Stimulated activated CD4-positive, alpha-beta T cell treated with anti-CD3 and anti-CD28 coated beads, Interleukin-12 subunit alpha, Interleukin-12 subunit beta, amount 100 ng/mL, for 4 hours (primary cell): ENCODE measurements around the gene COL4A3.
"Not testable (repeated sequence)": the region's sequence is repeated elsewhere in the genome, so short reads cannot be mapped to it uniquely, and the experiment has no call there.

Source experiments
- DNase-seq: peaks from one replicate; pipeline ENCODE4 v3.0.0-alpha.2; 2020

Gene COL4A3

DNA sequence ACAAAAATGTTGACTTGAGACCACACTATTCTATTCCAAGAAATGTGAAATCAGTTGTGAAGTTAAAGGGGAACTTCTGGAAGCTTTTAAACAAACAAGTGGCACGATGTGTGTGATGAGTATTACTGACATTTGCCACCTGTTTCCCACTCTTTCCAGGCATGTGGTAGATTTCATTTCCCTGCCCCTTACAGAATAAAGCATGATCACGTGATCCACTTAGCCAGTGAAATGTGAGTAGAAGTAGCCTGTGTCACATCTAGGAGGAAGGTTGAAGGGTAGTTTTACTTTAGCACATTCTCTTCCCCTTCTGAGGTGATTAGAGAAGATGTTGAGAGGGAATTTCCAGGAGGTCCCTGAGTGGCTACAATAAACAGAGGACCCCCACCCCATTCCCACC, 4.3 kb upstream of the COL4A3 start:
- no peak for DNase-seq

GRCh38 chr2:227161947-227162346, 2.5 kb upstream of the COL4A3 start:
- no peak for DNase-seq

DNA sequence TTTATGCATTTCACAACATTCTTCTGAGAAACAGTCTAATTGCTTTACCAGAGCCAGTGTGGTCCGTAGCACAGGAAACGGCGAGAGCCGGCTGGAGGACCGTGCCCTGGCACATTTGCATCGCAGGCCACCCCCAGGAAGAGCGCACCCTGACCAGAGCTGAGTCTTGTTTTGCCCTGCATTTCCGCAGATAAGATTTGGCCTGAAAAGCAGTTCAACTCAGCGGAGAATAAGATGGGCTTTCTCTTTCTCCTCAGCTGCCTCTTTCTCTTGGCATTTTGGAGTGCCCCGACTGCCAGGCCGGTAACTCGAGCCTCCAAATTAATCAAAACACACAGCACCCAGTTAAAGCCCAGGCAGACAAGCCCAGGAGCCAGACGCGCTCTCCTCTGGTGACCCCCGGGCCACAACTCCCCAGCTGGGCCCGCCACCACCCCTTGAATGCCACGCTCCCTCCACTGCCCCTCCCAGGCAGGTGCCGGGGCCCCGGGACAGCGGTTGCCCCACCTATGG, 883 bp upstream of the COL4A3 start:
- DNase-seq = no peak

GRCh38 chr2:227164763-227165291, 403 bp downstream of the COL4A3 start:
- DNase-seq = peak; percentile 2

DNA sequence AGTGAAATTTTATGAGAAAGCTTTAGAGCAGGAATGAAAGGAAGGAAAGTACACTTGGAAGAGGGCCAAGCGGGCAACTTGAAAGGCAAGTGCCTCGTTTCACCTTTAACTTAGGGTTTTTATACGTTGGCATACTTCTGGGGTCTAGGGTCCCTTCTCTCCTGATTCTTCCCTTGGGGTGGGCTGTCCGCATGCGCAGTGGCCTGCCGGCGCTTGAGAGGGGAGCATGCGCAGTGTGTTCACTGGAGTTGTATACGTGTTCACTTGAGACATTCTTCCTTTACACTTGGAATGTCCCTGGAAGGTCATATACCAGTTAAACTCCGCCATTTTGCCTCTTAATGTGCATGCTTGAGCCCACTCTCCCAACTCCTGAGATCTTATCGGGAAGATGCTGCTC, 7.4 kb downstream of the COL4A3 start:
- DNase-seq = not testable (repeated sequence)

GRCh38 chr2:227177592-227178336, 13.3 kb downstream of the COL4A3 start:
- DNase-seq = no peak

GRCh38 chr2:227179988-227180685, 15.7 kb downstream of the COL4A3 start:
- DNase-seq = no peak

- no peak for DNase-seq
Observed at GRCh38 chr2:227180770-227181169, 16.3 kb downstream of the COL4A3 start.

DNA sequence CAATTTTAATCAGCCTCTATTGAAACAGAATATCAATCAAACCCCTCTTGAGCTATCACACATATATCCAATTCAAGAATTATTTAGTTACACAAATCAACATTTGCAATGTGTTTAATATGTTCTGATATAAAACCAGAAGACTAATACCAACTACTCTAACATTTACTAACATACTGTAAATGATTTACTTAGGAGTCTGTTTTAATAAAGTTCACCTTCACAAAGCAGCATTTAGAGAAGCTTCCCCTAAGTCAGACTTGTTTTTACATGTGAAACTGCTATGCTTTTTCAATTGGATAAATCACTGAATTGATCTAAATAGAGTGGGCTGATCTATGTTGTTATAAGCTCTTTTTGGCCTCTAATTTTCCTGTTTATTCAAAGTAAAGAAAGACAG, 18.3 kb downstream of the COL4A3 start:
- no peak for DNase-seq

GRCh38 chr2:227183657-227184367, 19.4 kb downstream of the COL4A3 start:
- no peak for DNase-seq

DNA sequence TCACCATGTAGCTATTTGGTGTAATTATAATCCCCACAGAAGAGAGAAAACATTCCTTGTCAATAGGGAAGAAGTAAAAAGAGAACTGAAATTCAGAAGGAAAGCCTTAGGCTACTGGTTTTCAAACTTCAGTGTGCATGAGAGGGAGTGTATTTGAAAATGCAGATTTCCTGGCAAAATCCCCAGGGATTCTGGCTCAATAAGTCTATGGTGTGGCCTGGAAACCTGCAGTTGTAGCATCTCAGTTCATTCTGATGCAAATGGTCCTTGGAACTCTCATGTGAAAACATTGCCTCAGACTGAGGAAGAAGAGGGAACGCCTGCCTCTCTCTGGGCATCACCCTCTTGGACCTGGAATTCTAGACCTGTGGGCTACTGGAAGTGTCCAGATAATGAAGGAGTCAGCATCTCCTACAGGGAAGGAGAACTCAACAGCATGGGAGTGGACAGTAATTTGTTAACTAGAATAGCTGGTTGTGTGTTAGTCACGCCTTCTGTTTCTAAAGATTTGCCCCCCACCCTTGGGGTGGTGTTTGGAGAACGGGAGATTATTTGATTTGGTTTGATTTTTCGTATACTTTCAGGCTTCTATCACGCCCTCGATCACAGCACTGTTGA, 21.3 kb downstream of the COL4A3 start:
- DNase-seq = no peak

GRCh38 chr2:227186751-227187150, 22.3 kb downstream of the COL4A3 start:
- DNase-seq = no peak

- DNase-seq = no peak
Observed at GRCh38 chr2:227188292-227188691, 23.9 kb downstream of the COL4A3 start.

GRCh38 chr2:227191367-227191766, 26.9 kb downstream of the COL4A3 start:
- no peak for DNase-seq

DNA sequence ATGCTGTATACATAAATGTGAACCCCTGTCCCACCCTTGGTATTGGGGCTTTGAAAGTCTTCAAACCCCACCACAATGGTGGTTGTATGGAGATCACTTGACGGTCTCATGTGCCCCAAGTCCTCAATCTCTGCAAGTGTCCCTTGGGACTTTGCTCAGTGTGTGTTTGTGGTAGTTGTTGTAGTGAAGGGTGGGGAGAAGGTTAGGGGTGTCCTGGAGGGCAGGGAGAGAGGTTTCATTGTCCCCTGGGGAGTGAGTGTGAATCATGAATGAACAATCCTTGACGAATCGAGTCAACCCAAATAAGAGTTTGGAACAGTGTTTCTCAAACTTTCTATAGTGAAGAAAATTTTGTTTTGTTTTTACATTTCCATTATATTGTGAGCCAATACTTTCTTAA, 28.1 kb downstream of the COL4A3 start:
- no peak for DNase-seq

DNA sequence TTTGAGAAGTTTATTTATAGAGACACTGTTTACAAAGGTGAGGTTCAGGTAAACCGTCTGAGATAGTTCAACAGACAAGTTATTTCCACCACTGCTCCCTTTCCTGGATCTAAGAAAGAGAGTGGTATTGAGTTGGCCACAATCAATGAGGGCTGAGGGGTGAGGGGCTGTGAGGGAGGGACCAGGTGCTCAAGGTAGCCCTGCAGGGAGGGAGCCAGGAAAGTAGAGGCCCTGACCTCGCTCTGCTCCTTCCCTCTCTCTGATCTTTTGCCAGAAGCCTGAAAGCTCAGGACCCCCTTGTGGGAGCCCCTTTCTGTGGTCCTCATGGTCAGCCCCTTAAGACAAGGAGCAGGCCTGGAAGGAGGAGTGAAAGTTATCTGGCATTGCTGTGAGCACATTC, 29.8 kb downstream of the COL4A3 start:
- DNase-seq = no peak

DNA sequence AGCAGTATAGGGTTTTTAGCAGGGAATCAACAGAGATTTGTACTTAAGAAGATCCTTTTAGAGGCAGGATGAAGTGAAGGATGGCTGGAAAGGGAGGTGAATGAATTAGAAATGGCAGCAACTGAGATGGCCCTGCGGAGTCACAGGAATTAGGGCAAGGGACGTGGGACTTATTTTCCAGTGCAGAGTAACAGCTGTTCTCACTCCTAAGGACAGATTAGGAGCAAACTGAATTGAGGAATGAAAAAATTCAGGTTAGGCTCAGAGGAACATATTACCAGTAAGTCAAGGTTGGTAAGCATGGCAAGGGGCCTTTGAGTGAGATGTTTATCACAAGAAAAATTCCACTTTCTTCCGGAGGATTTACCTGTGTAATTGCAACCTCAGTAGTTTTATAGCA, 34.4 kb downstream of the COL4A3 start:
- DNase-seq = no peak

DNA sequence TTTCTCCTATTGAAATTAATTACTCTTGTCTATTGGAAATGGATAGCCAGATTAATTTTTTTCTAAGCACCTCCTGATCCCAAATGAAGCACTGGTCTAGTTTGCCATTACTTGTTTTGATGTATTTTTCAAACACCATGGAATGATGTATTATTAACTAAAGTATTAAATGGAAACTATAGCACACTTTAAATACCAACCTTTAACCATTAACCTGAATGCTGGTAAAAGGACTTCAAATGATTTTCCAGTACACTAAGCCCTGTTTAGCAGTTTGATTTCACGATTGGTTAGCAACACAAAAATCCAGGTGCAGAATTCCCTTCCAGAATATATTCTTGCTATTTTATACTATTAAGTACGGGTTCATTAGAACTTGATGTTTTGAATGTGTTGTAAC, 37.3 kb downstream of the COL4A3 start:
- DNase-seq = no peak

DNA sequence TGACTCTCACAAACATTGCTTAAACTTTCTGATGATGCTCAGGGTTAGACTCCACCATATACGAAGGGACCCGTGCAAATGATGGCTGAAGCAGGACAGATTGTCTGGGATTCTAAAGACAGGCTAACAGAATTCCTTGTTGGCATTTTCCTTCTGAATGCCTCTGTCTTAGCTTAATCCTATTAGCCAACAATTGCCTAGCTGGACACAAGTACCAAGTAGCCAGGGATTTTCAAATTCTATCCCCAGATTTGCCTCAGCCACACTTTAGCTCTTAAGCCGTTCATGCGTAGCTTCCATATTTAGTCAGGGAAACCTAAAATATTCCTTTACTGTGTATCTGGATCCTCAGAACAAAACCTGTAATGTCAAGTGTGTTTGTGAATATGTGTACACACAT, 40.0 kb downstream of the COL4A3 start:
- no peak for DNase-seq

DNA sequence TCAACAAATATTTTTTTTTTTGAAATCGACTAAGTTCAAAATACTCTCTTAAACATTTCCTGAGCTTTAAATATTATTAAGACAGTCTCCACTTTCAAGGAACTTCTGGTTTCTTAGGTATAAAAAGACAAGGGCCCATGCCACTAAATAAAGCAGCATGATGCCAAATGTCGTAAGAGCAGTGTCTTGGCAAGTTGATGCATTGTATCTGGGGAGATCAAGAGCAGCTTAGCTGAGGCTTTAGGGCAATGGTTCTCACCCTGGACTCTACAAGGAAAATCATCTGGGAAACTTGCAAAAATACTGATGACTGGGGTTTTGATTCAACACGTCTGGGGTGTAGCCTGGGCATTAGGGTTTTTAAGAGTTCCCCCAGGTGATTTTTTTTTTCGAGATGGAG, 41.3 kb downstream of the COL4A3 start:
- DNase-seq = no peak

DNA sequence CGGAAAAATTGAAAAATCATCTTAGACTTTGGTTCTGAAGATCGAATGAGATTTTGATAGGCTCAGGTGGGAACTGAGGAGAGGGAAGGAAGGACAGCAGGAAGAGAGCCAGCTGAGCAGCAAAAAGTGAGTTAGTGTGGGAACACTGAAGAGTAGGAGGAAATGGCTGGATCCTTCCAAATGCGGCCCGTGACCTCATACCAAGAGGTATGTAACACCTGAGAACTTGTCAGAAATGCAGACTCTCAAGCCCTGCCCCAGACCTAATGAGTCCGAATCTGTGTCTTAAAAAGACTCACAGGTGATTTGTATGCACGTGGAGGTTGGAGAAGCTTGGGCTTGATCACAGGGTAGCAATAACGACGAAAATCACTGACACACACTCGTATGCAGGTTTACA, 42.0 kb downstream of the COL4A3 start:
- DNase-seq = no peak

GRCh38 chr2:227207573-227207972, 43.1 kb downstream of the COL4A3 start:
- no peak for DNase-seq

GRCh38 chr2:227214622-227215041, 50.2 kb downstream of the COL4A3 start:
- no peak for DNase-seq
